ENCODE results near the gene PFDN2.

- TF ChIP-seq CTCF (IDR thresholded peaks at IDR 0.05) (no peak), POLR2AphosphoS5 (IDR thresholded peaks at IDR 0.05; ENCODE audit: low read depth, low read length) (no peak)
Observed at GRCh38 chr1:161100556-161100955, 17.3 kb downstream of the PFDN2 start.
